NCI-H2171 treated with DMSO at 0.1 percent for 48 hours (cell line): ENCODE measurements around the gene GRIA1.

Source experiments
- DNase-seq: peaks from one replicate; lab custom pipeline; 2025; lab: John Stamatoyannopoulos, UW

The GRIA1 gene

DNA sequence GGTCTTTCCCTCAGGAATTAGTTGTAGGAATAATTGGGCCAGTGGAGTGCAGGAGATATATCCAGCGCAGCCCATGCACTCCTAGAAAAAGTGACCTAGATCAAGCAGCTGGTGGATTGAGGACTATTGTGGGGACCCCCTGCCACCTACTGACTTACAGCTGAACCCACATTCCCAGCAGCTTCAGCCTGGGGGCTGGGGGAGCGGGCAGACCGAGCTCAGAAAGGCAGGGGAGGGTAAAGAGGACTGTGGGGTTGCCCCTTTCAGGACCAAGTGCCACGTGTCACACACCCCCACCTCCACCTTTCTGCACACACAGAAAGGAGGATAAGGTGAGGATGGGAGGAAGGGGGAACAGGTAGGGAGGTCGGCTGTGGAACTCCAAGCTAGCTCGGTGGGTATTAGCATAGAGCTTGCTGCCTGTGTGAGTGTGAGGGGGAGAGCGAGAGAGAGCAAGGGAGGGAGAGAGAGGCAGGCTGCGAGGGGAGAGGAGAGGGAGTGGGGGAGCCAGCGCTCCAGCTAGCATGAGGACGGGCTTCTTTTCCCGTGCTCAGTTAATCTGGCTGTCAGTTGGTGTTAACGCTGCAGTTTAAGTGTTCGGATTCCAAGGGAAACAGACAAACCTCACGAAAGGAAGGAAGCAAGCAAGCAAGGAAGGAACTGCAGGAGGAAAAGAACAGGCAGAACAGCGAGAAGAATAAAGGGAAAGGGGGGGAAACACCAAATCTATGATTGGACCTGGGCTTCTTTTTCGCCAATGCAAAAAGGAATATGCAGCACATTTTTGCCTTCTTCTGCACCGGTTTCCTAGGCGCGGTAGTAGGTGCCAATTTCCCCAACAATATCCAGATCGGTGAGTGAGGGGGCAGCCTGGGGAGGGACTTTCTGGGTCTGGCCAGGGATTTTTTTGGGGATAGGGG lies at the start of gene GRIA1:
Gene GRIA1, plus strand, starts transcription at position 553 of the 920 bp plus-strand sequence.
- DNase-seq: no peak

- DNase-seq: peak; percentile 32
Observed at GRCh38 chr5:153445875-153446579, 44.4 kb upstream of the GRIA1 start.

DNA sequence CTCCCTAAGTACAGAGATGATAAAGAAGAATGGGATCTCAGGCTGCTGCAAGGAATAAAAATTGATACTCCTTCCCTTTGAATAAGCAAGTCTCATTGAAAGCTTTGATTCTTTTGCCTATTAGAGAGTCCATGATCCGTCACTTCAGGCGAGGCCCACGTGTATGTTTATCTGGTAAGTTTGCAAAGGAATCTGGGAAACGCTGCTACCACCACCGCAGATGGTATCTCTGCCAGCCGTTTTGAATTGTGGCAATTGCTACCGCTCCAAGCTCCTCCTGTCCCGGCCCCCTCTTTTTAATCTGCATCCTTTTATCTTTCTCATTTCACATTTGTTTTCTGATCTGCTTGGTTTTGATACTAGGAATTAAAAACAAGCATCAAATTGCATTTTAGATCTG lies 42.9 kb upstream of the GRIA1 start:
- no peak for DNase-seq

- DNase-seq: no peak
Observed at GRCh38 chr5:153456354-153456753, 34.1 kb upstream of the GRIA1 start.

DNA sequence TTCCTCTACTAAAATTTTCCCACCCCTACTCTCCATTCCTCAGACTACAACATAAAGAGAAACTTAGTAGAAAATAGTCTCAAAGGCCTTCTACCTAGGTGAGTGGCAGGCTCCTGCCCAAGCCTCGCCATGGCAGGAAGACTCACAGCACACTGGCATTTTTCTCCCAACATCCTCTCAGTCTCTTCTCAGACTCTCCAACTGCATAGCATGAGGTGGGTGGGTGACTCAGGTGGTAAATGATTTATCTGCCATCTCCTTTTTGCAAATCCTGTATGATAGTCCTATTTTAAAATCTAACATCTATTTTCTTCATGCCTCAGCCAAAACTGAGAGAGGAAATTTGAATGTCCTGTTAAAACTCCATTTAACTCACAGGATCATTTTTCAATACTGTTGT lies 33.5 kb upstream of the GRIA1 start:
- DNase-seq: no peak

GRCh38 chr5:153458268-153458667 lies 32.2 kb upstream of the GRIA1 start:
- no peak for DNase-seq

- no peak for DNase-seq
Observed at GRCh38 chr5:153459051-153459743, 31.3 kb upstream of the GRIA1 start.

- no peak for DNase-seq
Observed at GRCh38 chr5:153460421-153460820, 30.0 kb upstream of the GRIA1 start.

DNA sequence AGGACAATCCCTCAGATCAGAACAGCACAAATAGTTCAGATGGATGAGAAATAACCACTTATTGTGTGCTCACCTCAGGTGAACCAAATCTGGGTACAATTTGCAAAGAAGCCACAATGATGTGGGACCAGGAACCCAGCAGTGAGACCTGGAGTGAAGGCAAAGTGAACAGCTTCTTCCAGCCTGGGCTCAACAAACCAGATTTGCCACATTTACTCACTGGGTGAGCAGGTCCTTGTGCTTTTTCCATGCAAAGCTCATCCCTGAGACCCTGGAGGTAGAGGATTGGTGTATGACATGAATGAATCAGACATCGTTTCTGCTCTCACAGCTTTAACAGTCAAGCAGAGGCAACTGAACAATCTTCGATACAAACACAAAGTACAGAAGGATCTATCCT lies 29.1 kb upstream of the GRIA1 start:
- DNase-seq: no peak

DNA sequence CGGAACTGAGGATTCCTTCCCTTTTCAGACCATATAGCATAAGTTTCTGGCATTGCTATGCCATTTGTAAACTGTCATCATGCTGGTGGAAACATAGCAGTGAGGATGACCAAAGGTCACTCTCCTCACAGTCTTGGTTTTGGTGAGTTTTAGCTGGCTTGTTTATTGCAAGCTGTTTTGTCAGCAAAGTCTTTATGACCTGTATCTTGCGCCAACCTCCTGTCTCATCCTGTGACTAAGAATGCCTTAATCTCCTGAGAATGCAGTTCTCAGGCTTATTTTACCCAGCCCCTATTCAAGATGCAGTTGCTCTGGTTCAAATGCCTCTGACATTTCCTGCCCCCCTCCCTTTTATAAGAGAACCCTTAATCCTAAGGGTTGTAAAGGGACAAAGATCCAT lies 26.7 kb upstream of the GRIA1 start:
- DNase-seq: no peak

DNA sequence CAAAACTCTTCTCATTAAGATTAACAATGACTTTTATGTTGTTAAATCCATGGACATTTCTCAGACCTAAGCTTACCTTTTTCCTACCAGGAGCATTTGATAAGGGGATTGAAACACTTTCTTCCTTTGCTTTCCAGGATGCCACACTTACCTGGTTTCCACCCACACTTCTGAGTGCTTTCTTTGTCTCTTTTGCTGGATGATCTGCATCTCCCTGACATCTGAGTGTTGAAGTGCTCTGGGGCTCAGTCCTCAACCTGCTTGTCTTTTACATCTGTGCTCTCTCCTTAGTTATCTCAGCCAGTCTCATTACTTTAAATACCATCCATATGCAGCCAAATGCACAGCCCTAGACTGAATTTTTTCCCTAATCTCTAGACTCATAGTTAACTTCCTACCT lies 22.9 kb upstream of the GRIA1 start:
- peak; percentile 3 for DNase-seq

DNA sequence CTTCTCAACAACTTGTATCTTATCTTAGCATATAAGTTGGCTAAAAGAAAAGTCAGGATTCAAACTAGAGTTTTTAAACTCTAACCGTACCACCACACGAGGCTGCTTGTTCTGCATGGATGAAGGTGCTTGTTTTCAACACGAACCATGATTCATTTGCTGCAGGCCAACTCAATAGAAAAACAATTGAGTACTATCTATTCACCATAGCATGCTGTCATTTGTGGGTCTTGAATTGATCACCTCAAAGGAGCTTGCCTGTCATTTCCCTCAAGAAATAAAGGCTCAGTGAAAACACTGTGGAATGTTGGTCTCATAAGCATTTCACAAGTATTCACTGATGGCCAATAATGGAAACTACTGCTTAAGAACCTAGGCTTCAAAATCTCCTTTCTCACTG lies 21.0 kb upstream of the GRIA1 start:
- no peak for DNase-seq

DNA sequence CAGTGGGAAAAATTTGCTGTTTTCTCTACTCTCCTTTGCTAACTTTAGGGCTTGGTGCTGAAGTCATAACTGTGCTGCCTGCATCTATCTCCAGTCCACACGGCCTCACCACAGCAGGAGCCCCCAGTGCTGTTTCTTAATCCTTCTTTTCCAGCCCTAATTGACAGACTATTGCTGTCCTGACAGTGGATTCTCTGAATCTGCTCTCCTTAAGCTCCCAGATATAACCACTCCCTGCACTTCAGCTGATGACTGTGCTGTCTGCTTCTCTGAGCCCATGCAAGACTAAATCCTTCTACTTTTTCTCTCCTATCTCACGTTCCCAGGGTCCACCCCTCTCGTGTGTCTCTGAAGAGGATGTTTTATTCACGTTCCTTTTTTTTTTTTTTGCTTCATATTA lies 19.7 kb upstream of the GRIA1 start:
- no peak for DNase-seq

DNA sequence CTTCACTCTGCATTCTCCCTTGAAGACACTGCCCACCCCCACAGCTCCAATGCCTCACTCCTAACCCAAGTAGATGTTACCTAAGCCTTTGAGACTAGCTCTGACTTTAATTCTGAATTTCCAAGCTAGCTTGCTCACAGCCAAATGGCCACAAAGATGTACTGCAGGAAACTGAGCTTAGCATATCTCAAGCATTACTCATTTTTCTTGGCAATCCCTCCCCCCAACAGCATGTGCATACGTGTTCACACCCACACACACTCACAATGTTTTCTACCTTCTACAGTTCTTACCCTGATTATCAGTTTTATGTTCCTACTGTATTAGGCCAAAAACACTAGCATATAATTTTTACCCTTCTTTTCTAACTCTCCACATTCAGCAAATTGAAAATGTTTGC lies 13.7 kb upstream of the GRIA1 start:
- no peak for DNase-seq

DNA sequence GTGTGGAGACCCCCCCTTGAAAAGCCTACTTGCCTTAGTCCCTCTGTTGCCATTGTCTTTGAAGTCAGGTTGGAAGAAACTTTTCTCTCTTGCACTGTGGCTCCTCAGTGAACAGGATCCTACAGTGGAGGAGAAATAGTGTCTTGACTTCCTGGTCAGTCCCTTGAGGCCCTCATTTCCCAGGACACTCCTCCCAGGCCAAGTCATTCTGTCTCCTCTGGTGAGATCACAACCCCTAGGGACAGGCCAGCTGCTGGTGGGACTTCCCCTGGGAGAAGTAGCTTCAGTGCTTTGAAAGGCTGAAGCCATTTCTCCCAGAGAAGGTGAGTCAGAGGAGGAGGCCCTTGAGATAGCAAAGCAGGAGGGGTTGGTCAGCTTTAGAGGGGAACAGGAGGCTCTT lies 10.1 kb upstream of the GRIA1 start:
- no peak for DNase-seq

GRCh38 chr5:153483482-153483881 lies 7.0 kb upstream of the GRIA1 start:
- no peak for DNase-seq

- DNase-seq: peak; percentile 42
Observed at GRCh38 chr5:153485641-153486040, 4.8 kb upstream of the GRIA1 start.

GRCh38 chr5:153486771-153487170 lies 3.7 kb upstream of the GRIA1 start:
- no peak for DNase-seq

DNA sequence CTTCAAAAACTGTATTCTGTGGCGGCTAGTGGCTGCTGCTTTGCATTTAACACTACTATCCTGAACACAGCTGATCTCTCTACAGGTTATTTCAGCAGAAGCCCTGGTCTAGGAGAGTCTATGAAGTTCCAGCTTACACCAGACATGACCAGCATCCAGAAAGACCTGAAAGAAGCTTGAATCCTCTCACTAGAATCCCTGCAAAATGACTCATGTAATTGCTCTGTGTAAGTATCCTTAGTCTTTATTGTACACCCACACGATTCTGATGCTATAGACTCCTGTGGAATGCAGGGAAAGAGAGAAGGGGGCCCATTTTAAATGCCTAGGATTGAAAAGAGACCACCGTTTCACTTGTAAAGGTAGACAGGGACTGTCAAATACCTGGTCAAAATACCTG lies 859 bp upstream of the GRIA1 start:
- no peak for DNase-seq

GRCh38 chr5:153491038-153491744 lies 721 bp downstream of the GRIA1 start:
- DNase-seq: no peak

GRCh38 chr5:153491856-153492255 lies 1.4 kb downstream of the GRIA1 start:
- DNase-seq: no peak

DNA sequence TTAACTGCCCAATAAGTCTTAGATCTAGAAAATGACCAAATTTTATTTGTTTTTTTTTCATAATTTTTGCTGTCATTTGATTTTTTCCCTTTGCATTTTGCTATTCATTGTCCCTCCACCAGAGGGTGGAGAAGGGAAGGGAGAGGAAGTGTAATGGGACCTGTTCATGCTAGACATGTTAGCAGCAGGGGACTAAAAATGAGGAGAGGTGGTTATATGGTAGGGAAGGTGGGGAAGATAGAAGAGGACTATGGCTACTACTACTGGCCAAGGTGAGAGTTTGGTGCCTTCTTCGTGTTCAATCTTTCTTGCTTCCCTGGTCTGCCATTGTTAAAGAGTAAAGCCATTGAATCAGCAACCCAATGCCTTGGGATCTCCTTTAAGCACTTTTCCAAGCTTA lies 6.4 kb downstream of the GRIA1 start:
- DNase-seq: peak; percentile 24
